Mesenchymal stem cell (in vitro differentiated cells and primary cell): Measurements from ENCODE around the gene MS4A8.

Experiments used
- DNase-seq: peaks from one replicate; pipeline ENCODE4 v3.0.0-alpha.2; 2013
- H2AFZ ChIP-seq: one replicate; pipeline ENCODE4 v1.6.1; 2013; ENCODE audit warnings: low read depth, mild to moderate bottlenecking, control low read depth, inconsistent platforms, low read length, moderate library complexity
- H2AK5ac ChIP-seq: 2 replicates; pipeline ENCODE4 v1.6.1; 2013; ENCODE audit warnings: low read length, moderate library complexity, mild to moderate bottlenecking, inconsistent platforms; ENCODE audit not compliant: severe bottlenecking
- H2BK120ac ChIP-seq: one replicate; pipeline ENCODE4 v1.6.1; 2013; ENCODE audit warnings: low read depth, mild to moderate bottlenecking, inconsistent platforms, low read length, moderate library complexity
- H2BK12ac ChIP-seq, 2 experiments: one replicate each; pipeline ENCODE4 v1.6.1; 2013; ENCODE audit warnings: inconsistent platforms in 2 of 2, low read length in 2 of 2, mild to moderate bottlenecking in 2 of 2, moderate library complexity in 2 of 2, control low read depth in 1 of 2
- H2BK15ac ChIP-seq: one replicate; pipeline ENCODE4 v1.6.1; 2013; ENCODE audit warnings: mild to moderate bottlenecking, low read depth, inconsistent platforms; ENCODE audit not compliant: poor library complexity, severe bottlenecking
- H2BK5ac ChIP-seq: 2 replicates; pipeline ENCODE4 v1.6.1; 2013; ENCODE audit warnings: low read depth, mild to moderate bottlenecking, low read length, control low read depth, inconsistent platforms; ENCODE audit not compliant: poor library complexity, severe bottlenecking
- H3K14ac ChIP-seq, 2 experiments: one replicate each; pipeline ENCODE4 v1.6.1; 2013; ENCODE audit warnings: inconsistent platforms in 2 of 2, low read length in 2 of 2, control low read depth in 1 of 2, mild to moderate bottlenecking in 1 of 2, moderate library complexity in 1 of 2
- H3K18ac ChIP-seq, 2 experiments: one replicate each; pipeline ENCODE4 v1.6.1; 2013; ENCODE audit warnings: inconsistent platforms in 2 of 2, low read length in 2 of 2, control low read depth in 1 of 2, low read depth in 1 of 2, mild to moderate bottlenecking in 1 of 2
- H3K23ac ChIP-seq, 2 experiments: one replicate each; pipeline ENCODE4 v1.6.1; 2013; ENCODE audit warnings: inconsistent platforms in 2 of 2, low read length in 2 of 2, mild to moderate bottlenecking in 2 of 2, moderate library complexity in 2 of 2, control low read depth in 1 of 2
- H3K27ac ChIP-seq: 2 replicates; pipeline ENCODE4 v1.5.1; 2013; ENCODE audit warnings: mild to moderate bottlenecking, moderate library complexity, low read length, control low read depth, inconsistent platforms; ENCODE audit not compliant: poor library complexity, severe bottlenecking
- H3K27me3 ChIP-seq, 2 experiments: 2 replicates each; pipeline versions ENCODE4 v1.6.1 to v1.7.0; 2013; ENCODE audit warnings: low read length in 2 of 2, mild to moderate bottlenecking in 2 of 2, moderate library complexity in 2 of 2, control low read depth in 1 of 2, inconsistent platforms in 1 of 2; ENCODE audit not compliant: control insufficient read depth in 1 of 2, insufficient read depth in 1 of 2
- H3K36me3 ChIP-seq, 2 experiments: 2 replicates each; pipeline versions ENCODE4 v1.6.1 to v1.7.0; 2013; ENCODE audit warnings: low read length in 2 of 2, control low read depth in 1 of 2, inconsistent platforms in 1 of 2, low read depth in 1 of 2, mild to moderate bottlenecking in 1 of 2; ENCODE audit not compliant: insufficient read depth in 2 of 2, control insufficient read depth in 1 of 2
- H3K4ac ChIP-seq, 2 experiments: one replicate each; pipeline ENCODE4 v1.6.1; 2013; ENCODE audit warnings: inconsistent platforms in 2 of 2, low read length in 2 of 2, mild to moderate bottlenecking in 2 of 2, moderate library complexity in 2 of 2, control low read depth in 1 of 2, low read depth in 1 of 2
- H3K4me1 ChIP-seq: 2 replicates; pipeline ENCODE4 v1.6.1; 2013; ENCODE audit warnings: low read depth, low read length, control low read depth; ENCODE audit not compliant: control insufficient read depth, insufficient read depth
- H3K4me2 ChIP-seq: 2 replicates; pipeline ENCODE4 v1.6.1; 2013; ENCODE audit warnings: low read length, mild to moderate bottlenecking, inconsistent platforms; ENCODE audit not compliant: poor library complexity, severe bottlenecking
- H3K4me3 ChIP-seq, 2 experiments: 2 replicates each; pipeline versions ENCODE4 v1.5.1 to v1.7.0; 2013; ENCODE audit warnings: low read length in 2 of 2, mild to moderate bottlenecking in 2 of 2, control low read depth in 1 of 2, low read depth in 1 of 2; ENCODE audit not compliant: insufficient read depth in 1 of 2
- H3K79me1 ChIP-seq: replicated peaks from 2 replicates; pipeline ENCODE4 v1.6.1; 2013; ENCODE audit warnings: mild to moderate bottlenecking, control low read depth, low read length, inconsistent platforms; ENCODE audit not compliant: poor library complexity, severe bottlenecking
- H3K9ac ChIP-seq: 2 replicates; pipeline ENCODE4 v1.7.0; 2013; ENCODE audit warnings: mild to moderate bottlenecking, low read length, moderate library complexity
- H3K9me3 ChIP-seq: 2 replicates; pipeline ENCODE4 v1.7.0; 2013; ENCODE audit warnings: mild to moderate bottlenecking, low read length; ENCODE audit not compliant: control insufficient read depth
- H4K8ac ChIP-seq: one replicate; pipeline ENCODE4 v1.6.1; 2013; ENCODE audit warnings: inconsistent platforms, mild to moderate bottlenecking, low read length, moderate library complexity
- H4K91ac ChIP-seq: one replicate; pipeline ENCODE4 v1.6.1; 2013; ENCODE audit warnings: mild to moderate bottlenecking, low read length, inconsistent platforms
- WGBS: methylation state at CpG from one replicate; pipeline ENCODE4 v1.1.7; 2013; ENCODE audit warnings: mixed read lengths; 5-methylcytosine and 5-hydroxymethylcytosine counted together

MS4A8 gene

GRCh38 chr11:60719391-60719790 lies 20.0 kb downstream of the MS4A8 start:
- no peak overlapping the region for H4K91ac ChIP-seq
- WGBS: 75% methylated on average over 4 of the region's 4 CpGs

GRCh38 chr11:60720460-60720859 lies 21.0 kb downstream of the MS4A8 start:
- Histone ChIP-seq H3K36me3 (no peaks in the 10 kb centered on the region), H2BK15ac (no peak overlapping the region), H3K23ac (no peak overlapping the region), H3K14ac (no peak overlapping the region), H2AFZ (no peak overlapping the region), H2BK5ac (no peak overlapping the region), H3K79me1 (no peaks in the 10 kb centered on the region), H3K4me3 (no peak overlapping the region), H4K8ac (no peak overlapping the region), H2AK5ac (no peak overlapping the region), H3K18ac (no peak overlapping the region), H3K27ac (no peak overlapping the region), H2BK12ac (no peak overlapping the region), H3K4me2 (no peak overlapping the region), H3K4me1 (no peaks in the 10 kb centered on the region), H3K27me3 (peaks cover 0 to 8% of the 10 kb centered on the region in 2 experiments), H3K9ac (no peak overlapping the region), H2BK120ac (no peak overlapping the region), H3K4ac (no peak overlapping the region), H4K91ac (no peak overlapping the region), H3K9me3 (no peaks in the 10 kb centered on the region)
- 67% methylated on average over 5 of the region's 6 CpGs for WGBS
- no peak for DNase-seq

More at GRCh38 chr11:60719391-60719790, 20.0 kb downstream of the MS4A8 start:
- Histone ChIP-seq H2BK12ac (no peak overlapping the region), H3K4me2 (no peak overlapping the region), H3K23ac (no peak overlapping the region), H2BK15ac (no peak overlapping the region), H3K4me1 (no peaks in the 10 kb centered on the region), H2AK5ac (no peak overlapping the region), H3K4ac (no peak overlapping the region), H3K18ac (no peak overlapping the region), H2AFZ (no peak overlapping the region), H3K79me1 (no peaks in the 10 kb centered on the region), H3K36me3 (no peaks in the 10 kb centered on the region), H3K9me3 (no peaks in the 10 kb centered on the region), H2BK120ac (no peak overlapping the region), H3K9ac (no peak overlapping the region), H3K27ac (no peak overlapping the region), H4K8ac (no peak overlapping the region), H3K4me3 (no peak overlapping the region), H3K27me3 (peaks cover 0 to 8% of the 10 kb centered on the region in 2 experiments), H3K14ac (no peak overlapping the region), H2BK5ac (no peak overlapping the region)
- DNase-seq: no peak

- Histone ChIP-seq H2BK5ac (no peak within 1 kb of the TSS), H3K36me3 (no peaks in the 10 kb centered on the region), H2BK15ac (no peak within 1 kb of the TSS), H2AK5ac (no peak within 1 kb of the TSS), H3K4me2 (no peak within 1 kb of the TSS), H4K91ac (no peak within 1 kb of the TSS), H2AFZ (no peak within 1 kb of the TSS), H3K4ac (no peak within 1 kb of the TSS), H2BK12ac (no peak within 1 kb of the TSS), H3K9me3 (no peaks in the 10 kb centered on the region), H3K18ac (no peak within 1 kb of the TSS), H3K27me3 (peaks cover 0 to 15% of the 10 kb centered on the region in 2 experiments), H3K4me1 (no peaks in the 10 kb centered on the region), H3K23ac (no peak within 1 kb of the TSS), H2BK120ac (no peak within 1 kb of the TSS), H3K9ac (no peak within 1 kb of the TSS), H3K14ac (no peak within 1 kb of the TSS), H3K79me1 (no peaks in the 10 kb centered on the region), H3K4me3 (no peak within 1 kb of the TSS), H3K27ac (no peak within 1 kb of the TSS), H4K8ac (no peak within 1 kb of the TSS)
- DNase-seq: no peak
- 77% methylated on average over 3 of the region's 3 CpGs for WGBS
Measured at GRCh38 chr11:60724420-60724819, 25.0 kb downstream of the MS4A8 start, which contains the start of gene MS4A18. Gene MS4A18 (plus strand): TSS chr11:60724720.

- no peak overlapping the region for H3K4me2 ChIP-seq
- H3K27ac ChIP-seq: no peak overlapping the region
- no peak for DNase-seq
- no peak overlapping the region for H3K18ac ChIP-seq
- no peaks in the 10 kb centered on the region for H3K79me1 ChIP-seq
- no peak overlapping the region for H4K91ac ChIP-seq
- H2BK15ac ChIP-seq: no peak overlapping the region
- H3K27me3 ChIP-seq: peaks cover 0 to 15% of the 10 kb centered on the region in 2 experiments
- H3K23ac ChIP-seq: no peak overlapping the region
- H3K4me1 ChIP-seq: no peaks in the 10 kb centered on the region
- no peak overlapping the region for H3K14ac ChIP-seq
- no peak overlapping the region for H3K4ac ChIP-seq
- H3K4me3 ChIP-seq: no peak overlapping the region
- no peak overlapping the region for H2BK5ac ChIP-seq
- no peak overlapping the region for H2BK120ac ChIP-seq
- H4K8ac ChIP-seq: no peak overlapping the region
- no CpG with 5 or more reads among the region's 1 CpG for WGBS
- no peaks in the 10 kb centered on the region for H3K36me3 ChIP-seq
- no peak overlapping the region for H2AK5ac ChIP-seq
- H3K9me3 ChIP-seq: no peaks in the 10 kb centered on the region
- no peak overlapping the region for H2BK12ac ChIP-seq
- no peak overlapping the region for H3K9ac ChIP-seq
- no peak overlapping the region for H2AFZ ChIP-seq
Measured at GRCh38 chr11:60725592-60725991, 26.2 kb downstream of the MS4A8 start.
